Panc1 (cell line): Measurements from ENCODE around the gene ANKRD53. TPM values are rescaled to one million over a fixed set of nuclear protein-coding genes. Genes with fewer than 3 reads are reported as not detected.

ENCODE experiments used
- ATAC-seq: fragments of 200-7000 bp; cut with Tn5 transposase; 2 replicates; pipeline ENCODE4 v1.9.1; 2020; ENCODE audit warnings: mild to moderate bottlenecking, moderate library complexity
- BruUV-seq: library from RNA; stranded (reverse); fragments of 400-500 nt; replicated peaks from 2 replicates; lab custom pipeline; 2021; lab: Mats Ljungman, UMichigan
- CTCF ChIA-PET: fragments of 300-600 bp; sonication (Branson Sonifier 250); formaldehyde crosslinking; loops from one replicate; lab custom pipeline; 2022; ENCODE audit warnings: antibody characterized with exemption; lab: Charles Lee
- POLR2A ChIA-PET: fragments of 300-600 bp; sonication (Branson Sonifier 250); formaldehyde crosslinking; loops from one replicate; lab custom pipeline; 2022; ENCODE audit warnings: antibody characterized with exemption; lab: Charles Lee
- DNase-seq: peaks from one replicate; pipeline ENCODE4 v3.0.0-alpha.2; 2010; ENCODE audit warnings: low read depth, low spot score
- H3K27ac ChIP-seq: 2 replicates; pipeline ENCODE4 v1.5.1; 2011; ENCODE audit warnings: mild to moderate bottlenecking, low read length, inconsistent platforms
- H3K27me3 ChIP-seq: fragments of 200-500 bp; sonication (Bioruptor generic); 2 replicates; pipeline ENCODE4 v1.6.0; 2014; ENCODE audit warnings: low read length, inconsistent platforms; ENCODE audit not compliant: control insufficient read depth, insufficient read depth
- H3K36me3 ChIP-seq: fragments of 200-500 bp; sonication (Bioruptor generic); 2 replicates; pipeline ENCODE4 v1.5.1; 2014; ENCODE audit warnings: inconsistent platforms, mild to moderate bottlenecking, low read length, moderate library complexity; ENCODE audit not compliant: control insufficient read depth, insufficient read depth
- H3K4me1 ChIP-seq: 2 replicates; pipeline ENCODE4 v1.5.1; 2011; ENCODE audit warnings: inconsistent platforms, mild to moderate bottlenecking, low read length, moderate library complexity; ENCODE audit not compliant: control insufficient read depth, insufficient read depth
- H3K4me3 ChIP-seq, 2 experiments: 2 replicates each; pipeline ENCODE4 v1.5.1; 2011 to 2012; ENCODE audit warnings: low read depth in 2 of 2, low read length in 2 of 2, mild to moderate bottlenecking in 2 of 2, inconsistent platforms in 1 of 2, moderate library complexity in 1 of 2
- H3K9me3 ChIP-seq: fragments of 200-500 bp; sonication (Bioruptor generic); 2 replicates; pipeline ENCODE4 v1.5.1; 2014; ENCODE audit warnings: low read depth, mild to moderate bottlenecking, inconsistent platforms, low read length, moderate library complexity; ENCODE audit not compliant: control insufficient read depth, insufficient read depth
- POLR2AphosphoS5 ChIP-seq: IDR thresholded peaks from 2 replicates; pipeline ENCODE4 v1.6.1; 2012; ENCODE audit warnings: mild to moderate bottlenecking, low read depth, low read length, moderate library complexity
- SIN3A ChIP-seq: IDR thresholded peaks from 2 replicates; pipeline ENCODE4 v1.6.1; 2012; ENCODE audit warnings: low read depth, mild to moderate bottlenecking, low read length, moderate library complexity, borderline replicate concordance; ENCODE audit not compliant: insufficient read depth
- TCF7L2 ChIP-seq: IDR thresholded peaks from 2 replicates; pipeline ENCODE4 v1.6.1; 2011; ENCODE audit warnings: mild to moderate bottlenecking, low read depth, low read length, inconsistent platforms
- in situ Hi-C: cut with HindIII; loops from 2 replicates; pipeline ENCODE4 v1.10.0; 2016; ENCODE audit warnings: low sequenced_read_pairs, low pct_unique_long_range_greater_than_20kb
- intact Hi-C: fragments of 100-400 bp; cut with micrococcal nuclease; formaldehyde crosslinking; loops from one replicate; pipeline ENCODE4 v1.10.0; 2022; ENCODE audit not compliant: unreplicated experiment
- total RNA-seq: library from RNA; stranded (reverse); gene quantifications from one replicate; pipeline ENCODE4 v1.2.1, GENCODE V29; 2021; ENCODE audit not compliant: unreplicated experiment
- TF ChIP-seq, protein P1 (sequence below): fragments of 450-650 bp; IDR thresholded peaks from 2 replicates; pipeline ENCODE4 v1.5.1; 2017; ENCODE audit warnings: mild to moderate bottlenecking
- TF ChIP-seq, protein P2 (sequence below), 2 experiments: IDR thresholded peaks; 2 replicates each; pipeline ENCODE4 v1.6.1; 2011 to 2012; ENCODE audit warnings: low read depth in 2 of 2, control low read depth in 1 of 2, low read length in 1 of 2, mild to moderate bottlenecking in 1 of 2, moderate library complexity in 1 of 2; ENCODE audit not compliant: insufficient read depth in 1 of 2

ANKRD53 gene
- total RNA-seq, 1 experiment from 2014 or later, result not detected

DNA sequence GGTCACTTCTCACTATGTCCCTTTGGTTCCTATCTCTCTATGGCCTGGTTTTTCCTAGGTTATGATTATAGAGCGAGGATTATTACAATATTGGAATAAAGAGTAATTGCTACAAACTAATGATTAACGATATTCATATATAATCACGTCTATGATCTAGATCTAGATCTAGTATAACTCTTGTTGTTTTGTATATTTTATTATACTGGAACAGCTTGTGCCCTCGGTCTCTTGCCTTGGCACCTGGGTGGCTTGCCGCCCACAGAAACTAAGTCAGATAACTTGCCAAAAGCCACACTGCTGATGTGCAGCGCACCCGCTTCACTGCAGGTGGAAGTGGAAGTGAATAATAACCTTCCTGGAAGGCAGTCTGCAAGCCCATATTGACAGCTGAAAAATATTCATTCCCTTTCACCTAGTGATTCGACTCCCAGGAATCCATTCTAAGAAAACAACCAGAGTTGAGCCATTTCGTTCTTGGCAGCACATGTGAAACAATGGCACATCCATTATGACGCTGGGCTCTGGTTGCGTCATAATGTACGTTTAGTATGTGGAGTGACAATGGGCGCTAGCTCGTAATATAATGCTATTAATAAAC lies 725 bp upstream of the ANKRD53 start:
- Histone ChIP-seq H3K27me3 (peaks cover 6% of the 10 kb centered on the region), H3K9me3 (no peaks in the 10 kb centered on the region), H3K4me3 (peak overlapping the region; percentile 47 to 70; a peak in 3 of 4 replicates), H3K27ac (no peak overlapping the region), H3K36me3 (no peaks in the 10 kb centered on the region), H3K4me1 (peaks cover 5% of the 10 kb centered on the region)
- no peak for DNase-seq
- BruUV-seq, result no TSS peak
- in situ Hi-C loops (no loop called here), intact Hi-C loops (no loop called here)
- ATAC-seq, result no peak
- no peak for TF ChIP-seq TCF7L2
- TF ChIP-seq POLR2AphosphoS5, result no peak
- TF ChIP-seq, protein P1, sequence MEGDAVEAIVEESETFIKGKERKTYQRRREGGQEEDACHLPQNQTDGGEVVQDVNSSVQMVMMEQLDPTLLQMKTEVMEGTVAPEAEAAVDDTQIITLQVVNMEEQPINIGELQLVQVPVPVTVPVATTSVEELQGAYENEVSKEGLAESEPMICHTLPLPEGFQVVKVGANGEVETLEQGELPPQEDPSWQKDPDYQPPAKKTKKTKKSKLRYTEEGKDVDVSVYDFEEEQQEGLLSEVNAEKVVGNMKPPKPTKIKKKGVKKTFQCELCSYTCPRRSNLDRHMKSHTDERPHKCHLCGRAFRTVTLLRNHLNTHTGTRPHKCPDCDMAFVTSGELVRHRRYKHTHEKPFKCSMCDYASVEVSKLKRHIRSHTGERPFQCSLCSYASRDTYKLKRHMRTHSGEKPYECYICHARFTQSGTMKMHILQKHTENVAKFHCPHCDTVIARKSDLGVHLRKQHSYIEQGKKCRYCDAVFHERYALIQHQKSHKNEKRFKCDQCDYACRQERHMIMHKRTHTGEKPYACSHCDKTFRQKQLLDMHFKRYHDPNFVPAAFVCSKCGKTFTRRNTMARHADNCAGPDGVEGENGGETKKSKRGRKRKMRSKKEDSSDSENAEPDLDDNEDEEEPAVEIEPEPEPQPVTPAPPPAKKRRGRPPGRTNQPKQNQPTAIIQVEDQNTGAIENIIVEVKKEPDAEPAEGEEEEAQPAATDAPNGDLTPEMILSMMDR, result peak; percentile 58
- no peak for TF ChIP-seq SIN3A
- CTCF ChIA-PET, result interaction anchor here (0.7 to 1.2 kb wide), 2 partner anchors 30 to 83 kb away, joined by 3 to 4 read pairs; no protein-coding TSS in a partner anchor
- POLR2A ChIA-PET, result no interaction called here

DNA sequence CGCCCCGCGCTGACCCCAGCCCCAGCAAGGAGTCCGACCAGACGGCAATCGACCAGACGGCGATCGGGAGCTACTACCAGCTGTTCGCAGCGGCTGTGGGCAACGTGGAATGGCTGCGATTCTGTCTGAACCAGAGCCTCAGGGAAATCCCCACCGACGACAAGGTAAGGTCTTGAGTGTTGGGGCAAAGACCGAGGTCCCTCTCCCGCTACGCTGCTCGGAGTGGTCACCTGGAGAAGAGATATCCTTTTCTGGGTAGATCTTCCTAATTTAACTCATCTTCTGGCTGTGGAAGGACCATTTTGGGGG lies 704 bp downstream of the ANKRD53 start:
- no peaks in the 10 kb centered on the region; the same call in 1 of the 2 replicates for H3K27me3 ChIP-seq
- POLR2A ChIA-PET, result no interaction called here
- no peak overlapping the region for H3K4me3 ChIP-seq
- intact Hi-C loops, result no loop called here
- no TSS peak for BruUV-seq
- H3K9me3 ChIP-seq, result no peaks in the 10 kb centered on the region
- ATAC-seq, result no peak
- in situ Hi-C loops, result no loop called here
- TF ChIP-seq, protein P2, sequence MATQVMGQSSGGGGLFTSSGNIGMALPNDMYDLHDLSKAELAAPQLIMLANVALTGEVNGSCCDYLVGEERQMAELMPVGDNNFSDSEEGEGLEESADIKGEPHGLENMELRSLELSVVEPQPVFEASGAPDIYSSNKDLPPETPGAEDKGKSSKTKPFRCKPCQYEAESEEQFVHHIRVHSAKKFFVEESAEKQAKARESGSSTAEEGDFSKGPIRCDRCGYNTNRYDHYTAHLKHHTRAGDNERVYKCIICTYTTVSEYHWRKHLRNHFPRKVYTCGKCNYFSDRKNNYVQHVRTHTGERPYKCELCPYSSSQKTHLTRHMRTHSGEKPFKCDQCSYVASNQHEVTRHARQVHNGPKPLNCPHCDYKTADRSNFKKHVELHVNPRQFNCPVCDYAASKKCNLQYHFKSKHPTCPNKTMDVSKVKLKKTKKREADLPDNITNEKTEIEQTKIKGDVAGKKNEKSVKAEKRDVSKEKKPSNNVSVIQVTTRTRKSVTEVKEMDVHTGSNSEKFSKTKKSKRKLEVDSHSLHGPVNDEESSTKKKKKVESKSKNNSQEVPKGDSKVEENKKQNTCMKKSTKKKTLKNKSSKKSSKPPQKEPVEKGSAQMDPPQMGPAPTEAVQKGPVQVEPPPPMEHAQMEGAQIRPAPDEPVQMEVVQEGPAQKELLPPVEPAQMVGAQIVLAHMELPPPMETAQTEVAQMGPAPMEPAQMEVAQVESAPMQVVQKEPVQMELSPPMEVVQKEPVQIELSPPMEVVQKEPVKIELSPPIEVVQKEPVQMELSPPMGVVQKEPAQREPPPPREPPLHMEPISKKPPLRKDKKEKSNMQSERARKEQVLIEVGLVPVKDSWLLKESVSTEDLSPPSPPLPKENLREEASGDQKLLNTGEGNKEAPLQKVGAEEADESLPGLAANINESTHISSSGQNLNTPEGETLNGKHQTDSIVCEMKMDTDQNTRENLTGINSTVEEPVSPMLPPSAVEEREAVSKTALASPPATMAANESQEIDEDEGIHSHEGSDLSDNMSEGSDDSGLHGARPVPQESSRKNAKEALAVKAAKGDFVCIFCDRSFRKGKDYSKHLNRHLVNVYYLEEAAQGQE (IDR thresholded peaks at IDR 0.05; ENCODE audit: insufficient read depth in 1 of 2, low read depth in 2 of 2, low read length in 1 of 2), result no peak
- no peak for TF ChIP-seq POLR2AphosphoS5
- no peak for TF ChIP-seq TCF7L2
- TF ChIP-seq, protein P1, result no peak
- TF ChIP-seq SIN3A, result no peak
- H3K4me1 ChIP-seq, result peaks cover 5% of the 10 kb centered on the region
- no peaks in the 10 kb centered on the region for H3K36me3 ChIP-seq
- DNase-seq, result no peak
- no peak overlapping the region for H3K27ac ChIP-seq
- CTCF ChIA-PET, result interaction anchor here (0.6 kb wide), 1 partner anchor 580 kb away, joined by 4 read pairs; no protein-coding TSS in a partner anchor
